Measurements from ENCODE around the gene DDX28.

DNA sequence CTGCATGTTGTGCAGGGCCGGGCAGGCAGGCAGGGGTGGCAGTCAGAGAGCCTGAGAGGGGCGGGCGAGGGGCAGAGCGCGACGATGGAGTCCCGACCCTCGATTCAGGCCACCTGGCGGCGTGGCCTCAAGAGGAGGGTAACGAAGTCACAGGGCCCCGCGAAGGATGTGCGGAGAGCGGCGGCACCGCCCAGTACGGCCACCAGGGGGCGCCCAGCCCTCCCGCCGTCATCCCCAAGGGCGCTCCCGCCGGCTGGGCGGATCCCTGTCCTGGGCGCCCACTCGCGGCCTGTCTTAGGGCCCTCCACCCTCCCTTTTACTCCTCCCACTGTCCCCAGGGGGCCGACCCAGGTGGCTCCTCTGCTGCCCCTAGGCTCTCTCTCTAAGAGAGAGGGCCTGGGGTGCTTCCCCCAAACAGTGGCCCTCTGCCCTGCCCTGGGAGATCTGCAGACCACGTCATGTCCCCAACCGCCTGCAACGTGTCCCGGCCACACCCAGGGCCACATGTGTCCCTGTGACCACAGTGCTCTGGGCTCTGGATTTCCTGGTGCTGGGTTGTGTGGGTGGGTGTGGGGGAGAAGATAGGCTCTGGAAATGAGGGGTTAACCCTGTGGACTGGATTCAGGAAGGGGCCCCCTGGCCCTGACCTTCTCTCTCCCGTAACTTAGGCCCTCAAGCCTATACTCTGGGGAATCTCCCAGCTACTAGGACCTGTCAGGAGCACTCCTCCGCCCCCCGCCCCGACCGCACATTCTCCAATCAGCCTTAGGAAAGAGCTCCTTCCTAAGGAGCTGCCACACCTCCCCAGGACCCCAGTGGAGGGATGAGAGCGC lies 29.6 kb downstream of the DDX28 start:
- TF ChIP-seq POLR2A (IDR thresholded peaks at IDR 0.05; ENCODE audit: low read depth, low read length) (no peak), RAD21 (IDR thresholded peaks at IDR 0.05; ENCODE audit: low read length) (peak; percentile 70), CHD1 (IDR thresholded peaks at IDR 0.05; ENCODE audit: low read depth, low read length) (no peak), RFX5 (IDR thresholded peaks at IDR 0.05; ENCODE audit: low read depth, low read length) (no peak), BHLHE40 (IDR thresholded peaks at IDR 0.05; ENCODE audit: low read depth, low read length) (no peak)
- TF ChIP-seq, protein P1, sequence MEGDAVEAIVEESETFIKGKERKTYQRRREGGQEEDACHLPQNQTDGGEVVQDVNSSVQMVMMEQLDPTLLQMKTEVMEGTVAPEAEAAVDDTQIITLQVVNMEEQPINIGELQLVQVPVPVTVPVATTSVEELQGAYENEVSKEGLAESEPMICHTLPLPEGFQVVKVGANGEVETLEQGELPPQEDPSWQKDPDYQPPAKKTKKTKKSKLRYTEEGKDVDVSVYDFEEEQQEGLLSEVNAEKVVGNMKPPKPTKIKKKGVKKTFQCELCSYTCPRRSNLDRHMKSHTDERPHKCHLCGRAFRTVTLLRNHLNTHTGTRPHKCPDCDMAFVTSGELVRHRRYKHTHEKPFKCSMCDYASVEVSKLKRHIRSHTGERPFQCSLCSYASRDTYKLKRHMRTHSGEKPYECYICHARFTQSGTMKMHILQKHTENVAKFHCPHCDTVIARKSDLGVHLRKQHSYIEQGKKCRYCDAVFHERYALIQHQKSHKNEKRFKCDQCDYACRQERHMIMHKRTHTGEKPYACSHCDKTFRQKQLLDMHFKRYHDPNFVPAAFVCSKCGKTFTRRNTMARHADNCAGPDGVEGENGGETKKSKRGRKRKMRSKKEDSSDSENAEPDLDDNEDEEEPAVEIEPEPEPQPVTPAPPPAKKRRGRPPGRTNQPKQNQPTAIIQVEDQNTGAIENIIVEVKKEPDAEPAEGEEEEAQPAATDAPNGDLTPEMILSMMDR (conservative IDR thresholded peaks at IDR 0.05; ENCODE audit: low read depth, low read length): peak; percentile 94
- TF ChIP-seq, protein P2, sequence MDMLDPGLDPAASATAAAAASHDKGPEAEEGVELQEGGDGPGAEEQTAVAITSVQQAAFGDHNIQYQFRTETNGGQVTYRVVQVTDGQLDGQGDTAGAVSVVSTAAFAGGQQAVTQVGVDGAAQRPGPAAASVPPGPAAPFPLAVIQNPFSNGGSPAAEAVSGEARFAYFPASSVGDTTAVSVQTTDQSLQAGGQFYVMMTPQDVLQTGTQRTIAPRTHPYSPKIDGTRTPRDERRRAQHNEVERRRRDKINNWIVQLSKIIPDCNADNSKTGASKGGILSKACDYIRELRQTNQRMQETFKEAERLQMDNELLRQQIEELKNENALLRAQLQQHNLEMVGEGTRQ (IDR thresholded peaks at IDR 0.05; ENCODE audit: low read depth, low read length): no peak
